ENCODE results near the gene CAMK2A. TPM values are rescaled to one million over a fixed set of nuclear protein-coding genes. Genes with fewer than 3 reads are reported as not detected.

Gene CAMK2A
- total and polyA plus RNA-seq, 11 donors, result 3.2 to 26.0 (median 15.2) TPM

DNA sequence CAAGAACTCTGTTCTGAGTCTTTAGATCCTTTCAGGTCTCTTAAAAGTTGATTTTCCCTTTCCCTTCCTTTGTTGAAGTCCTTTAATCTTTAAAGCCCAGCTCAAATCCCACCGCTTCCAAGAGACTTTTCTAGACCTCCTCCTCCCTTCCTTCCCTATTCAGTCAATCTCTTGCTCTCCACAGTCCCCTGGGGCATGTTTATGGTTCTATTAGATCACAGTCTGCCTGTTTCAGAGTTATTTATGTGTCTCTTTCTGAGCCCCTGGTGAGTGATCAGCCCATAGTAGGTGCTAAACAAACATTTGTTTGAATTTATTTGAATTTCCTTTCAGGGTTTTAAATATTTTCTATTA lies 20.3 kb upstream of the CAMK2A start:
- 70 to 83% (median 77%) methylated on average over 1 of the region's 1 CpG for WGBS, 4 donors

DNA sequence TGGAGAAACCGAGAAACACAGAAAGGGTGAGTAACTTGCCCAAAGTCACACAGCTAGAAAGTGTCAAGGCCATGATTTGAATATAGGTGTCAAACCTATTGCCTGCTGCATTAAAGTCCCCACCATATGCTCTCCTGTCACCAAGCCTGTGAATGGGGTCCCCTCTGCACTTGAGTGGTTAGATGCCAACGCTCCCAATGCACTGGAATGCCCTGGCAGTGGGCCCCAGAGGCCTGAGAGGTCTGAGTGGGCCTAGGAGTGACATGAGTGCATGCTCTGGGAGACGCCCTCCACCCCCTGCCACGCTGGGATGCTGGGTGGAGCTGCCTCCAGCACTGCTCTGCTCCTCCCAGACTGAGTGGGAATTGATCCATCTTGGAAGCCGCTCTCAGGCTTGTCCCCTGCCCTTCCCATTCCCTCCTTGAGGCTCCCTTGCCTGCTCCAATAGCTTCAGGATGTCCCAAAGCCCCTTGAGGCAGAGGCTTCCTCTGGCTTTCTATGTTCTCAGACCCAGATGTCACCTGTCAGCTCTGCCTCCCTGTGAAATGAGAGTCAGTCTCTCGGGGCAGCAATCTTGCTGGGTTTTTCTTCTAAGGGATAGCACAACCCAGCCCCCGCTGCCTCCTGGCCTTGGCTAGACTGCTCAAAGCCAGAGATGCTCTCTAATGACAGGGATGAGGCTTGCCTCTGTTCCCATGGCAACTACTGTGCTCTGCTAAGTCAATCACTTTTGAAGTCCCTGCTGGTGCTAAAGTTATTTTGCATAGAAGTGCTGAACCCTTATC lies 19.7 kb upstream of the CAMK2A start:
- WGBS, 4 donors, result 63 to 74% (median 70%) methylated on average over 4 to 7 of the region's 7 CpGs
- peaks cover 0 to 4% (median 0%) of the 10 kb centered on the region in 12 donors for H3K4me1 ChIP-seq
- no peak for DNase-seq
- no peaks in the 10 kb centered on the region for H3K9me3 ChIP-seq
- intact Hi-C loops (cut with DNase I), result no loop called here
- H3K36me3 ChIP-seq, result no peaks in the 10 kb centered on the region
- H3K27ac ChIP-seq, result no peak overlapping the region
- TF ChIP-seq POLR2A (IDR thresholded peaks at IDR 0.05), result no peak
- TF ChIP-seq, protein P1, sequence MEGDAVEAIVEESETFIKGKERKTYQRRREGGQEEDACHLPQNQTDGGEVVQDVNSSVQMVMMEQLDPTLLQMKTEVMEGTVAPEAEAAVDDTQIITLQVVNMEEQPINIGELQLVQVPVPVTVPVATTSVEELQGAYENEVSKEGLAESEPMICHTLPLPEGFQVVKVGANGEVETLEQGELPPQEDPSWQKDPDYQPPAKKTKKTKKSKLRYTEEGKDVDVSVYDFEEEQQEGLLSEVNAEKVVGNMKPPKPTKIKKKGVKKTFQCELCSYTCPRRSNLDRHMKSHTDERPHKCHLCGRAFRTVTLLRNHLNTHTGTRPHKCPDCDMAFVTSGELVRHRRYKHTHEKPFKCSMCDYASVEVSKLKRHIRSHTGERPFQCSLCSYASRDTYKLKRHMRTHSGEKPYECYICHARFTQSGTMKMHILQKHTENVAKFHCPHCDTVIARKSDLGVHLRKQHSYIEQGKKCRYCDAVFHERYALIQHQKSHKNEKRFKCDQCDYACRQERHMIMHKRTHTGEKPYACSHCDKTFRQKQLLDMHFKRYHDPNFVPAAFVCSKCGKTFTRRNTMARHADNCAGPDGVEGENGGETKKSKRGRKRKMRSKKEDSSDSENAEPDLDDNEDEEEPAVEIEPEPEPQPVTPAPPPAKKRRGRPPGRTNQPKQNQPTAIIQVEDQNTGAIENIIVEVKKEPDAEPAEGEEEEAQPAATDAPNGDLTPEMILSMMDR (IDR thresholded peaks at IDR 0.05), result no peak
- no peak overlapping the region for H3K4me3 ChIP-seq
- ATAC-seq, result peak in 1 of 4 donors; percentile 45
- peaks cover 0 to 5% (median 0%) of the 10 kb centered on the region in 9 donors for H3K27me3 ChIP-seq

More for the DNA sequence above, 20.3 kb upstream of the CAMK2A start:
- DNase-seq (no peak), ATAC-seq (no peak)
- no peak for TF ChIP-seq POLR2A (IDR thresholded peaks at IDR 0.05)
- TF ChIP-seq, protein P1 (IDR thresholded peaks at IDR 0.05), result no peak
- Histone ChIP-seq H3K27ac (no peak overlapping the region), H3K36me3 (no peaks in the 10 kb centered on the region), H3K27me3 (no peaks in the 10 kb centered on the region), H3K4me1 (no peaks in the 10 kb centered on the region), H3K9me3 (no peaks in the 10 kb centered on the region), H3K4me3 (no peak overlapping the region)
- intact Hi-C loops (cut with DNase I), result no loop called here

GRCh38 chr5:150307617-150308426 lies 18.2 kb upstream of the CAMK2A start:
- peaks cover 0 to 13% (median 5%) of the 10 kb centered on the region in 9 donors for H3K27me3 ChIP-seq
- ATAC-seq (no peak), DNase-seq (no peak)
- H3K9me3 ChIP-seq, result no peaks in the 10 kb centered on the region
- 82 to 93% (median 89%) methylated on average over 11 of the region's 11 CpGs for WGBS, 4 donors
- H3K27ac ChIP-seq, result peak overlapping the region in 1 of 12 donors; percentile 11
- no peaks in the 10 kb centered on the region for H3K36me3 ChIP-seq
- peaks cover 0 to 15% (median 4%) of the 10 kb centered on the region in 12 donors for H3K4me1 ChIP-seq
- intact Hi-C loops (cut with DNase I), result no loop called here
- TF ChIP-seq, protein P1 (IDR thresholded peaks at IDR 0.05), result no peak
- no peak for TF ChIP-seq POLR2A (IDR thresholded peaks at IDR 0.05)
- no peak overlapping the region for H3K4me3 ChIP-seq

DNA sequence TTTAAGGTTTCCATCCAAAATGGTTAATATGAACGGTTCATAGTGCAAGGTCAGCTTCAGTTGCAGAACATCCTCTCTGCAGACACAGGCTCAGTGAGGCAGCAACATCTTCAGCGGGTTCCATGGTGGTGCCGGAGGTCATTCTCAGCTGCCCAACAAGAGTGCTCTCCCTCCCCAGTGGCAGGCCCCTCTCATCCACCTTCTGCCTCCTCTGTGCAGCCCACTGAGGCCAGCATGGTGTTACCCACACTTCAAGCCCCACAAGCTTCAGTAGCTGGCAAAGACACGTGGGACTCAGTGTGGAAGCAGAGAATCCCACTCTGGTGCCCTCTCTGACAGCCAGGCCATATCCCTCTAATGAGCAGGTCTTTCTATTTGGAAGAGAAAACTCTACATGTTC lies 17.2 kb upstream of the CAMK2A start:
- 88 to 90% (median 89%) methylated on average over 4 of the region's 4 CpGs for WGBS, 4 donors
- H3K4me3 ChIP-seq, result no peak overlapping the region
- TF ChIP-seq POLR2A (IDR thresholded peaks at IDR 0.05), result no peak
- TF ChIP-seq, protein P1 (IDR thresholded peaks at IDR 0.05), result no peak
- H3K27me3 ChIP-seq, result peaks cover 0 to 23% (median 14%) of the 10 kb centered on the region in 9 donors
- H3K27ac ChIP-seq, result no peak overlapping the region
- H3K4me1 ChIP-seq, result peaks cover 0 to 24% (median 9%) of the 10 kb centered on the region in 12 donors
- H3K9me3 ChIP-seq, result no peaks in the 10 kb centered on the region
- no peak for DNase-seq
- intact Hi-C loops (cut with DNase I), result no loop called here
- no peaks in the 10 kb centered on the region for H3K36me3 ChIP-seq
- no peak for ATAC-seq
